NCI-H2196 (cell line): ENCODE results near the gene DCTPP1.
A peak's percentile ranks its signal among the peaks of the same experiment; 100 is the strongest.
"Not testable (repeated sequence)": the region's sequence is repeated elsewhere in the genome, so short reads cannot be mapped to it uniquely, and the experiment has no call there.

Experiments
- DNase-seq: peaks from one replicate; lab custom pipeline; 2025; ENCODE audit not compliant: unreplicated experiment; lab: John Stamatoyannopoulos, UW

DCTPP1 gene

GRCh38 chr16:30414159-30414558, 15.7 kb downstream of the DCTPP1 start:
- no peak for DNase-seq

DNA sequence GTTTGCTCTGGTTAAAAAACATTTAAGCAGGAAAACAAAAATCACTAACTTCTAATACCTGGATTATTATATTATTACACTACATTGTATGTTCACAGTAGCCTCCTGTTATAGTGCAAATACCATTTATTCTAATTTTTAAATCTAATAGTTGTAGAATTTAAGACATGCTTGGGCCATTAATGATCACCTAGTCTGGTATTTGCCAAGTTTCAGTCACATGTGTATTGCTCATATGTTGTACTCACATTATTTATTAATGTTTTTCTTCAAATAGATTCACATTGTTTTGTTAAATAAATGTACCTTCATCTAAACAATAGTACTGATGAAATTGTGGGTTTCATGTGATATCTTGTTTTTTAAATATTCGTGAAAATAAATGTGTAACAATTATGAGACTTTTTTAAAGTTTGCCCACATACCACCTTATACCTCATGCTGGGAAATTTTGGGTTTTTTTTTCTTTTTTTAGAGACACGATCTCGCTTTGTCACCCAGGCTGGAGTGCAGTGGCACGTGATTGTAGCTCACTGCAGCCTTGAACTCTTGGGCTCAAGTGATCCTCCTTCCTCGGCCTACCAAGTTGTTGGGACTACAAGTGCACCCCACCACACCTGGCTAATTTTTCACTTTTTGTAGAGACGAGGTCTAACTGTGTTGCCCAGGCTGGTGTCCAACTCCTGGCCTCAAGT, 16.6 kb downstream of the DCTPP1 start:
- no peak for DNase-seq

- peak; percentile 89 for DNase-seq
Measured at GRCh38 chr16:30409125-30410060, 20.4 kb downstream of the DCTPP1 start.

- DNase-seq = no peak
Measured at GRCh38 chr16:30407804-30408534, 21.9 kb downstream of the DCTPP1 start.

GRCh38 chr16:30407102-30407803, 22.6 kb downstream of the DCTPP1 start, which contains the start of gene ZNF771:
Gene ZNF771, plus strand, starts transcription at chr16:30407606. Its CDS starts 448 bp downstream, at chr16:30408054.
- peak; percentile 94 for DNase-seq

GRCh38 chr16:30406795-30407101, 23.1 kb downstream of the DCTPP1 start:
- no peak for DNase-seq

GRCh38 chr16:30401768-30402425, 27.9 kb downstream of the DCTPP1 start:
- no peak for DNase-seq

GRCh38 chr16:30399435-30400186, 30.2 kb downstream of the DCTPP1 start:
- no peak for DNase-seq

GRCh38 chr16:30398661-30399434, 31.0 kb downstream of the DCTPP1 start:
- no peak for DNase-seq

GRCh38 chr16:30397776-30398660, 31.8 kb downstream of the DCTPP1 start:
- no peak for DNase-seq

DNA sequence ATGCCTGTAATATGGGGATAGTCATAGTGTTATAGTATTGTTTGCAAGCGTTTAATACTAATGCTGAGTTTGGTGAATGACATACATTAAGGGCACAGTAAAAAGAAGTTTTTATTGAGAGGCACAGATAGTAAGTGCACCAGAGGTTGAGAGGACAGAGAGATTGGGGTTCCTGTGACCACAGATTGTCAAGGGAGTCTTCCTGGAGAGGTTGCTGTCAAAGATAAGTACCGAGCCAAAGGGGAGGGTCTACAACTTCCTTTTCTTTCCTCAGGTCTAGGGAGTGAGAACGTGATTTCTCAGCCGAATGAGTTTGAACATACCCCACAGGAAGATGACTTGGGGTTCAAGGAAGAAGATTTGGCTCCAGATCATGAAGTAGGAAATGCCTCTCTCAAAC, 32.8 kb downstream of the DCTPP1 start:
- no peak for DNase-seq

DNA sequence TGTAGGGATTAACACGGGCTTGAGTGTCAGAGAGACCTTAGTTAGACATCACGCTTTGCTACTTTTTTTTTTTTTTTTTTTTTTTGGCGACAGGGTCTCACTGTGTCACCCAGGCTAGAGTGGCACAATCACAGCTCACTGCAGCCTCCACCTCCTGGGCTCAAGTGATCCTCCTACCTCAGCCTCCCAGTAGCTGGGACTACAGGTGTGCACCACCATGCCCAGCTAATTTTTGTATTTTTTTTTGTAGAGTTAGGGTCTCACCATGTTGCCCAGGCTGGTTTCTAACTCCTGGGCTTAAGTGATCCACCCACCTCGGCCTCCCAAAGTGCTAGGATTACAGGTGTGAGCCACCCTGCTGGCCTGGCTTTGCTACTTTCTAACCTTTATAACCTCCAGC, 33.2 kb downstream of the DCTPP1 start:
- DNase-seq = not testable (repeated sequence)

DNA sequence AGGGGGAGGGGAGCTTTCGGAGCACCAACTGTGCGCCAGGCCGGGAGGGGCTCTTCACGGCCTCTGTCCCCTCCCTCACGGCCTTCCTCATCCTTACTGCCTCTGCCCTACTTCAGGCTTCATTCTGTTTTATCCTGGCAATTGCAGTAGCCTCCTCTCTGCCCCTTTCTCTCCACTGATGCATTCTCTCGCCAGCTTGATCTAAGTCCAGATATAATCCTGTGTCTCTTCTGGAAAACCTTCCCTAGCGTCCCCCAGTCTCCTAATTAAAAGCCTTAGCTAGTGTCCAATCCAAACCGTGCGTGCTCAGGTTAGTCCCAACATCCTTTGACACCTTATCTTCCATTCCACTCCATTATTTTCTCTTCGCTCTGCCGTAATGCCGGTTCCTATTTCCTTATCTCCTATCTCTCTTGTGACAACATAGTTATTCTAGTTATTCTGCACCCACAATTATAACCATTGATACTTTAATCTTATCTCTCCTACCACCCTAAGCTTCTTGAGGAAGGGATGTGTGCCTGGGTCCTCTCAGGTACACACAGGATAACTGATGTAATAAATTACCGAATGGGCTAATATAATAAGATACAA, 33.7 kb downstream of the DCTPP1 start:
- no peak for DNase-seq

DNA sequence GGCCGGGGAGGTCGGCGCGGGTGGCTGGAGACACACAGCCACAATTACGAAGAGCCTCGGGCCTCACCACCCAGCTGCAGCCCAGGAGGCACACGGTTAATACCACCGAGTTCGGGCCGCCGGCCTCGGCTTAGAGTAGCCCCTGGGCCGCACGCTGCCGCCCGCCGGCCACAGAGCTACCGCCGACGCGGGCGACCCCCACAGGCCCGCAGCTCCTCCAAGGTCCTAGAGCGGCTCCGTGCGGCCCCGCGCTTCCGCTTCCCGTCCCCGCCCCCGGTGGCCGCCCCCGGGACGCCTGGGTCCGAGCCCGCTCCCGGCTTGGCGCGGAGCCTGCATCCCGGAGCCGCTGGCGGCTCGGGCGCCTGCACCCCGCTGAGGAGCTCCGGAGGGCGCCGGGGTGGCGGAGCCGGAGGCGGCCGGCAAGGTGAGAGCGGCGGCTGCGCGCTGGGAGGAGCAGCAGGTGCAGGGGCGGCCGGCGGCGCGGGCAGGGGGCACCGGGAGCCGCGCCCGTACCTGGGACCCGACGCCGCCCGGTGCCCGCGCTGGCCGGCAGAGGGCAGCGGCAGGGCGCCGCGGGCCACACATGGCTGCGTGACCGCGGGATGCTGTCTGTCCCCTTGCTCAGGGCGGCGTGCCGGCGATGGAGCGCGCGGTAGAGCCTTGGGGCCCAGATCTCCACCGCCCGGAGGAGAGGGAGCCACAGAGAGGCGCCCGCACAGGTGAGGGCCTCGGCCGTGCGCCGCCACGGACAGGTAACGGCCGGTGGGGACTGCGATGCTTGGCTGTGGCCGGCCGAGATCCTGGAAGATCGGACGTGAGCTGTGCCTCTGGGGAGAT, 34.5 kb downstream of the DCTPP1 start, which contains the start of gene ZNF48:
Gene ZNF48, plus strand, starts transcription at position 266 of the 837 bp plus-strand sequence. Its CDS starts 375 bp downstream, at position 641.
- DNase-seq = peak; percentile 90

DNA sequence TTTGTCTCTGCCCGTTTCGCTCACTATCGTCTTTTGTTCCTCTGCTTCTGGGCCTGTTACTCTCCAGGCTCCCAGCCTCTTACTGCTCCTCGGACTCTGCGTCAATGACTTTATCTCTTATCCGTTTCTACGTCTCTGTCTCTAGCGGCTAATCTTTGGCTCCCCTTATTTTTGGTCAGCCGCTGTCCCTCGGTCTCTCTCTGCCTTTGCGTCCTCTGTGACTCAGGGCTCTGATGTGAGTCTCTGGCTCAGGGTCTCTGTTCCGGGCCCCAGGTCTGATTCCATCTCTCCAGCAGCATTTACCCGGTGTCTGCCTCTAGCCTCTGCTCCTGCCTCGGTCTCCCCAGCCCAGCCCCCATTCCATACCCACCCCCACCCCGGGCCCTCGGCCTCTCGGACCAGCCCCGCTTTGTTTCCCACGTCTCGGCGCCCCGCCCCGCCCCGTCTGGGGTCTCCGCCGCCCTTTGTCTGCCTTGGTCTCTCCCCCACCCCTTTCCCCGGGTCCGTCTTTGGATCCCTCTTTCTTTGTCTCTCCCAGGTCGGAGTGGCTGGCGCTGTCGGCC, 35.2 kb downstream of the DCTPP1 start:
- DNase-seq = no peak

- no peak for DNase-seq
Measured at GRCh38 chr16:30383521-30383920, 46.3 kb downstream of the DCTPP1 start.
